ENCODE measurements around the gene RPL38.

The RPL38 gene

GRCh38 chr17:74251569-74251968 lies 48.1 kb downstream of the RPL38 start:
- TF ChIP-seq CTCF (IDR thresholded peaks at IDR 0.05; ENCODE audit: insufficient read depth, low read length, poor library complexity, severe bottlenecking), result no peak
- TF ChIP-seq EZH2phosphoT487 (conservative IDR thresholded peaks at IDR 0.05; ENCODE audit: low read length), result no peak
- H3K27me3 ChIP-seq (ENCODE audit: low read length), result no peaks in the 10 kb centered on the region
- no peak overlapping the region for H3K4me3 ChIP-seq (ENCODE audit: insufficient read depth, low read length, poor library complexity, severe bottlenecking)
- H3K9me2 ChIP-seq (replicated peaks; ENCODE audit: insufficient read depth, low read length), result no peaks in the 10 kb centered on the region
- H3K4me2 ChIP-seq (ENCODE audit: low read depth, low read length, poor library complexity, severe bottlenecking), result no peak overlapping the region
- H3K9ac ChIP-seq (ENCODE audit: low read length), result no peak overlapping the region
- H2AFZ ChIP-seq (ENCODE audit: low read depth, low read length, severe bottlenecking), result no peak overlapping the region
- no peak overlapping the region for H3K27ac ChIP-seq (ENCODE audit: low read depth, low read length)
- H3F3A ChIP-seq (ENCODE audit: insufficient read depth), result no peaks in the 10 kb centered on the region
- no peaks in the 10 kb centered on the region for H3K79me2 ChIP-seq (ENCODE audit: insufficient read depth, low read length)
- no peaks in the 10 kb centered on the region for H3K9me3 ChIP-seq (ENCODE audit: insufficient read depth, low read length)
- H3K36me3 ChIP-seq (ENCODE audit: low read length), result no peaks in the 10 kb centered on the region
- H4K20me1 ChIP-seq (ENCODE audit: low read depth, low read length), result no peaks in the 10 kb centered on the region

GRCh38 chr17:74252211-74252610 lies 48.7 kb downstream of the RPL38 start:
- Histone ChIP-seq H2AFZ (ENCODE audit: low read depth, low read length, severe bottlenecking) (no peak overlapping the region), H3K79me2 (ENCODE audit: insufficient read depth, low read length) (no peaks in the 10 kb centered on the region)

GRCh38 chr17:74253036-74253435 lies 49.6 kb downstream of the RPL38 start:
- no peaks in the 10 kb centered on the region for H4K20me1 ChIP-seq (ENCODE audit: low read depth, low read length)
- TF ChIP-seq EZH2phosphoT487 (conservative IDR thresholded peaks at IDR 0.05; ENCODE audit: low read length), result no peak
- no peak for TF ChIP-seq CTCF (IDR thresholded peaks at IDR 0.05; ENCODE audit: insufficient read depth, low read length, poor library complexity, severe bottlenecking)
- no peak overlapping the region for H3K4me3 ChIP-seq (ENCODE audit: insufficient read depth, low read length, poor library complexity, severe bottlenecking)
- no peak overlapping the region for H3K27ac ChIP-seq (ENCODE audit: low read depth, low read length)
- H3K4me2 ChIP-seq (ENCODE audit: low read depth, low read length, poor library complexity, severe bottlenecking), result no peak overlapping the region
- H3F3A ChIP-seq (ENCODE audit: insufficient read depth), result no peaks in the 10 kb centered on the region
- H2AFZ ChIP-seq (ENCODE audit: low read depth, low read length, severe bottlenecking), result no peak overlapping the region
- no peaks in the 10 kb centered on the region for H3K79me2 ChIP-seq (ENCODE audit: insufficient read depth, low read length)
- no peaks in the 10 kb centered on the region for H3K9me2 ChIP-seq (replicated peaks; ENCODE audit: insufficient read depth, low read length)
- H3K27me3 ChIP-seq (ENCODE audit: low read length), result no peaks in the 10 kb centered on the region
- no peak overlapping the region for H3K9ac ChIP-seq (ENCODE audit: low read length)
- H3K9me3 ChIP-seq (ENCODE audit: insufficient read depth, low read length), result no peaks in the 10 kb centered on the region
- no peaks in the 10 kb centered on the region for H3K36me3 ChIP-seq (ENCODE audit: low read length)

More at GRCh38 chr17:74252211-74252610, 48.7 kb downstream of the RPL38 start:
- no peaks in the 10 kb centered on the region for H3K9me3 ChIP-seq (ENCODE audit: insufficient read depth, low read length)
- no peak overlapping the region for H3K9ac ChIP-seq (ENCODE audit: low read length)
- H4K20me1 ChIP-seq (ENCODE audit: low read depth, low read length), result no peaks in the 10 kb centered on the region
- H3K36me3 ChIP-seq (ENCODE audit: low read length), result no peaks in the 10 kb centered on the region
- H3K4me2 ChIP-seq (ENCODE audit: low read depth, low read length, poor library complexity, severe bottlenecking), result no peak overlapping the region
- H3K27ac ChIP-seq (ENCODE audit: low read depth, low read length), result no peak overlapping the region
- no peaks in the 10 kb centered on the region for H3K27me3 ChIP-seq (ENCODE audit: low read length)
- TF ChIP-seq CTCF (IDR thresholded peaks at IDR 0.05; ENCODE audit: insufficient read depth, low read length, poor library complexity, severe bottlenecking) (no peak), EZH2phosphoT487 (conservative IDR thresholded peaks at IDR 0.05; ENCODE audit: low read length) (no peak)
- no peak overlapping the region for H3K4me3 ChIP-seq (ENCODE audit: insufficient read depth, low read length, poor library complexity, severe bottlenecking)
- no peaks in the 10 kb centered on the region for H3K9me2 ChIP-seq (replicated peaks; ENCODE audit: insufficient read depth, low read length)
- no peaks in the 10 kb centered on the region for H3F3A ChIP-seq (ENCODE audit: insufficient read depth)

Measured in SU-DHL-6 (cell line).